ENCODE data around the gene HCCS. TPM values are rescaled to one million over a fixed set of nuclear protein-coding genes. Genes with fewer than 3 reads are reported as not detected.

HCCS gene
- total RNA-seq, 1 donor = 32.0 TPM

- no peak for DNase-seq (ENCODE audit: low read depth)
- H3K4me3 ChIP-seq (ENCODE audit: low read depth, low read length) = no peak overlapping the region
- TF ChIP-seq, protein P1, sequence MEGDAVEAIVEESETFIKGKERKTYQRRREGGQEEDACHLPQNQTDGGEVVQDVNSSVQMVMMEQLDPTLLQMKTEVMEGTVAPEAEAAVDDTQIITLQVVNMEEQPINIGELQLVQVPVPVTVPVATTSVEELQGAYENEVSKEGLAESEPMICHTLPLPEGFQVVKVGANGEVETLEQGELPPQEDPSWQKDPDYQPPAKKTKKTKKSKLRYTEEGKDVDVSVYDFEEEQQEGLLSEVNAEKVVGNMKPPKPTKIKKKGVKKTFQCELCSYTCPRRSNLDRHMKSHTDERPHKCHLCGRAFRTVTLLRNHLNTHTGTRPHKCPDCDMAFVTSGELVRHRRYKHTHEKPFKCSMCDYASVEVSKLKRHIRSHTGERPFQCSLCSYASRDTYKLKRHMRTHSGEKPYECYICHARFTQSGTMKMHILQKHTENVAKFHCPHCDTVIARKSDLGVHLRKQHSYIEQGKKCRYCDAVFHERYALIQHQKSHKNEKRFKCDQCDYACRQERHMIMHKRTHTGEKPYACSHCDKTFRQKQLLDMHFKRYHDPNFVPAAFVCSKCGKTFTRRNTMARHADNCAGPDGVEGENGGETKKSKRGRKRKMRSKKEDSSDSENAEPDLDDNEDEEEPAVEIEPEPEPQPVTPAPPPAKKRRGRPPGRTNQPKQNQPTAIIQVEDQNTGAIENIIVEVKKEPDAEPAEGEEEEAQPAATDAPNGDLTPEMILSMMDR (IDR thresholded peaks at IDR 0.05; ENCODE audit: insufficient read depth, low read depth, low read length) = no peak
Measured at GRCh38 chrX:11148401-11148800, 37.3 kb downstream of the HCCS start.

- TF ChIP-seq, protein P1 (IDR thresholded peaks at IDR 0.05; ENCODE audit: insufficient read depth, low read depth, low read length) = no peak
- no peak for DNase-seq (ENCODE audit: low read depth)
- no peak overlapping the region for H3K4me3 ChIP-seq (ENCODE audit: low read depth, low read length)
Measured at GRCh38 chrX:11151799-11152559, 40.8 kb downstream of the HCCS start.

DNA sequence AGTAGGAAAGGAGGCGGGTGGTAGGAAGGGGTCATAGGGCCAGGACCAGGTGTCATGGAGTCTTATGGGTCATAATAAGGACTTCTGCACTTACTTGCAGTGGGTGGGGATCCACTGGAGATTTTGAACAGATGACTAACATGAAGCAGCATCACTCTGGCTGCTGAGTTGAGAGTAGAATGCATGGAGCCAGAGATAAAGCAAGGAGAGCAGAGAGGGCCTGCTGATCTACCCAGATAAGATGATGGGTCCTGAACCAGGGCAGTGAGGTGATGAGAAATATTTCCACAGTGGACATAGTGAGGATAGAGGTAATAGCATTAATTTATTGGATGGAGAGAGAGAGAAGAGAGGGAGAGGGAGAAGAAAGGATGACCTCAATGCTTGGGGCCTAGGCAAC, 48.0 kb downstream of the HCCS start:
- TF ChIP-seq, protein P1 (IDR thresholded peaks at IDR 0.05; ENCODE audit: insufficient read depth, low read depth, low read length) = no peak
- DNase-seq (ENCODE audit: low read depth) = no peak
- H3K4me3 ChIP-seq (ENCODE audit: low read depth, low read length) = no peak overlapping the region

DNA sequence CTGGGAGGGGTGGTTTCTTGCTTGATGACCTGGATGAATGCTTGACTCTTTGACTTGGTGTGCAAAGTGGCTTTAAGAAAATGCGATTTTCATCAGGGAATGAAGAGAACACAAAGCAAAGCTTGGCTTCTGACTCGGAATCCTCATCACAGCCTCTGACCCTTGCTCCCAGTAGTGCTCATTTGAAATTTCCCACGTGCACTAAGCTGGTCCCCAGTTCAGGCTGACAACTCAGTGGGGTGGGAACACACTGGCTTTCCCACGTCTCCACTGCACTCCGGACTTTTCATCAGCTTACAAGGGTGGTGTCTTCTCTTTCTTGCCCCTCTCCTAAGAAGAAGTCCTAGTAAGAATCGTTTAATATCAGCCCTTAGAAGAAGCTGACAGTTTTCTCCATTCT, 53.3 kb downstream of the HCCS start:
- H3K4me3 ChIP-seq (ENCODE audit: low read depth, low read length) = no peak overlapping the region
- DNase-seq (ENCODE audit: low read depth) = no peak
- TF ChIP-seq, protein P1 (IDR thresholded peaks at IDR 0.05; ENCODE audit: insufficient read depth, low read depth, low read length) = no peak

- no peak overlapping the region for H3K4me3 ChIP-seq (ENCODE audit: low read depth, low read length)
- TF ChIP-seq, protein P1 (IDR thresholded peaks at IDR 0.05; ENCODE audit: insufficient read depth, low read depth, low read length) = no peak
- no peak for DNase-seq (ENCODE audit: low read depth)
Measured at GRCh38 chrX:11171956-11172355, 60.8 kb downstream of the HCCS start.

- DNase-seq (ENCODE audit: low read depth) = no peak
- TF ChIP-seq, protein P1 (IDR thresholded peaks at IDR 0.05; ENCODE audit: insufficient read depth, low read depth, low read length) = no peak
- no peak overlapping the region for H3K4me3 ChIP-seq (ENCODE audit: low read depth, low read length)
Measured at GRCh38 chrX:11172415-11172814, 61.3 kb downstream of the HCCS start.

Small RNA genes within 50 kb of the gene (small RNA-seq; reads per million reads assigned to genes)
- gene RF00019 (not detected), gene RF02271 (not detected)

Other genes with a start within 250 kb of the HCCS start
- gene AMELX, start 182.1 kb downstream of the HCCS start, total RNA-seq = not detected in 2 replicates

Data from fibroblast of villous mesenchyme (primary cell).